PC-3 (cell line): ENCODE results near the gene FAT2.

ENCODE experiments used
- EZH2 ChIP-seq: fragments of 300-600 bp; sonication (generic); IDR thresholded peaks from one replicate; pipeline ENCODE4 v1.6.1; 2017; ENCODE audit warnings: antibody characterized with exemption, mild to moderate bottlenecking, low read length; ENCODE audit not compliant: unreplicated experiment
- EZH2phosphoT487 ChIP-seq: fragments of 300-600 bp; sonication (generic); IDR thresholded peaks from 2 replicates; pipeline ENCODE4 v1.6.1; 2018; ENCODE audit warnings: mild to moderate bottlenecking, antibody characterized with exemption, low read length, borderline replicate concordance
- TF ChIP-seq, protein P1 (sequence below): fragments of 300-600 bp; sonication (generic); conservative IDR thresholded peaks from 2 replicates; pipeline ENCODE4 v1.5.1; 2017; ENCODE audit warnings: antibody characterized with exemption, low read depth, mild to moderate bottlenecking, low read length

DNA sequence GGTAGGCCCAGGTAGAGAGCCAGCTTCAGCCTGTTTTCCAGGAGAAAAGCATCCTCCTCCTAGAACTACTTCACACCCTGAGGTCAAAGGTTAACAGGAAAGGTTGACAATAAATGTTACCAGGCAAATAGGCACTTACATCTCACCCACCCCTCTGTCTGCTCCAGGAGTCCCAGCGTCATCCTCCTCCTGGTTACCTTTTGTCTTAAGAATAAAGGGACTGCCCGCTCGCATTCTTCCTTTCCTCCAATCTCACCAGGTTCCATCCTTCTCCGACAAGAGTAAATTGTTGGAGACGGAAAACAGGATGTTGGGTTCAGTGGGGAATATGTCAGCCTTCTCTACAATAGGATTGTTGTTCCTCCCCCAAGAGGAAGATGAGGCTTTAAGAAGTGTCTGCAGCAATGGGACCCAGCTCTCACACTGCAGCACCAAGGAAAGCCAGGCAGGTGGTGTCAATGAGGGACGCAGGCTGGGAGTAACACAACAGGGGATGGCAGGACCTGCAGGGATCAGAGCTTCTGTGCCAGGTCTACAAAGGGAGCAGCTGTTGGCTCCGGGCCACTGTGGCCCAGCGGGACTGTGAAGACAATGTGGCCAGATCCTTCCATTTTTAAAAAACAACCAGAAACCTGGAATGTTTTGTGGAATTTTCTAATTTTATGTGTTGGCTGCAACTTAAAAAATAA lies 29.0 kb downstream of the FAT2 start:
- TF ChIP-seq, protein P1, sequence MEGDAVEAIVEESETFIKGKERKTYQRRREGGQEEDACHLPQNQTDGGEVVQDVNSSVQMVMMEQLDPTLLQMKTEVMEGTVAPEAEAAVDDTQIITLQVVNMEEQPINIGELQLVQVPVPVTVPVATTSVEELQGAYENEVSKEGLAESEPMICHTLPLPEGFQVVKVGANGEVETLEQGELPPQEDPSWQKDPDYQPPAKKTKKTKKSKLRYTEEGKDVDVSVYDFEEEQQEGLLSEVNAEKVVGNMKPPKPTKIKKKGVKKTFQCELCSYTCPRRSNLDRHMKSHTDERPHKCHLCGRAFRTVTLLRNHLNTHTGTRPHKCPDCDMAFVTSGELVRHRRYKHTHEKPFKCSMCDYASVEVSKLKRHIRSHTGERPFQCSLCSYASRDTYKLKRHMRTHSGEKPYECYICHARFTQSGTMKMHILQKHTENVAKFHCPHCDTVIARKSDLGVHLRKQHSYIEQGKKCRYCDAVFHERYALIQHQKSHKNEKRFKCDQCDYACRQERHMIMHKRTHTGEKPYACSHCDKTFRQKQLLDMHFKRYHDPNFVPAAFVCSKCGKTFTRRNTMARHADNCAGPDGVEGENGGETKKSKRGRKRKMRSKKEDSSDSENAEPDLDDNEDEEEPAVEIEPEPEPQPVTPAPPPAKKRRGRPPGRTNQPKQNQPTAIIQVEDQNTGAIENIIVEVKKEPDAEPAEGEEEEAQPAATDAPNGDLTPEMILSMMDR: no peak
- TF ChIP-seq EZH2 (no peak), EZH2phosphoT487 (no peak)
